Uterus (tissue), 4 donors: ENCODE data around the gene ARHGAP29. TPM values are rescaled to one million over a fixed set of nuclear protein-coding genes. Genes with fewer than 3 reads are reported as not detected.

ENCODE experiments used
- DNase-seq, 2 donors: peaks; one replicate each; pipeline ENCODE4 v3.0.0-alpha.2; 2019 to 2020
- H3K27ac ChIP-seq, 2 donors: fragments of 200-600 bp; sonication (generic); 1 replicate in 1 of 2; 2 replicates in 1 of 2; pipeline ENCODE4 v1.5.1; 2016 to 2018
- H3K27me3 ChIP-seq, 2 donors: fragments of 200-600 bp; sonication (generic); one replicate each; pipeline ENCODE4 v1.5.1; 2018 to 2019; ENCODE audit warnings: control low read depth in 1 of 2
- H3K36me3 ChIP-seq, 2 donors: fragments of 200-600 bp; sonication (generic); one replicate each; pipeline ENCODE4 v1.5.1; 2019; ENCODE audit warnings: control low read depth in 1 of 2
- H3K4me1 ChIP-seq, 2 donors: fragments of 200-600 bp; sonication (generic); one replicate each; pipeline ENCODE4 v1.5.1; 2018 to 2019; ENCODE audit warnings: control low read depth in 1 of 2
- H3K4me3 ChIP-seq, 2 donors: fragments of 200-600 bp; sonication (generic); 1 replicate in 1 of 2; 2 replicates in 1 of 2; pipeline ENCODE4 v1.5.1; 2018 to 2019; ENCODE audit warnings: mild to moderate bottlenecking in 1 of 2
- H3K9me3 ChIP-seq, 2 donors: fragments of 200-600 bp; sonication (generic); one replicate each; pipeline ENCODE4 v1.5.1; 2019; ENCODE audit warnings: control low read depth in 1 of 2
- CTCF ChIP-seq, 4 experiments: fragments of 200-600 bp in 2 of 4; fragments of 450-650 bp in 2 of 4; sonication (generic) in 2 of 4; IDR thresholded peaks; one replicate each; pipeline ENCODE4 v1.5.1; 2016 to 2019; ENCODE audit warnings: antibody characterized with exemption in 4 of 4, mild to moderate bottlenecking in 2 of 4, moderate library complexity in 1 of 4
- POLR2A ChIP-seq, 2 donors: fragments of 450-650 bp; IDR thresholded peaks; one replicate each; pipeline ENCODE4 v1.6.1; 2016; ENCODE audit warnings: antibody characterized with exemption in 2 of 2, mild to moderate bottlenecking in 1 of 2, moderate library complexity in 1 of 2
- intact Hi-C: fragments of 100-400 bp; cut with DNase I; formaldehyde crosslinking; loops from one replicate; pipeline ENCODE4 v1.15.1; 2023; ENCODE audit warnings: low total_unique reads
- total RNA-seq, 4 donors: library from RNA; depleted of rRNA in 3 of 4; stranded (reverse); fragments of >200 nt in 3 of 4; gene quantifications; one replicate each; pipeline versions ENCODE4 v1.1.0 to v1.2.4, GENCODE V29; 2014 to 2023
- donor health status: DM: yes; HTN: yes; CAD: no.

ARHGAP29 gene
- total RNA-seq, 4 donors from 2014 or later, result 20.0 to 67.3 (median 38.8) TPM

- H3K27me3 ChIP-seq, result peaks cover 3 to 21% of the 10 kb centered on the region in 2 donors
- peak overlapping the region; percentile 67 to 72 for H3K27ac ChIP-seq
- intact Hi-C loops, result loop anchor here (10.0 kb wide), 2 partner anchors 99 to 171 kb away; no protein-coding TSS in a partner anchor
- H3K4me1 ChIP-seq, result no peaks in the 10 kb centered on the region
- H3K36me3 ChIP-seq, result no peaks in the 10 kb centered on the region
- no peak for DNase-seq
- TF ChIP-seq CTCF (IDR thresholded peaks at IDR 0.05), result no peak
- H3K4me3 ChIP-seq, result peak overlapping the region; percentile 5 to 56
- no peaks in the 10 kb centered on the region for H3K9me3 ChIP-seq
Observed at GRCh38 chr1:94235189-94236012, 2.0 kb downstream of the ARHGAP29 start.

DNA sequence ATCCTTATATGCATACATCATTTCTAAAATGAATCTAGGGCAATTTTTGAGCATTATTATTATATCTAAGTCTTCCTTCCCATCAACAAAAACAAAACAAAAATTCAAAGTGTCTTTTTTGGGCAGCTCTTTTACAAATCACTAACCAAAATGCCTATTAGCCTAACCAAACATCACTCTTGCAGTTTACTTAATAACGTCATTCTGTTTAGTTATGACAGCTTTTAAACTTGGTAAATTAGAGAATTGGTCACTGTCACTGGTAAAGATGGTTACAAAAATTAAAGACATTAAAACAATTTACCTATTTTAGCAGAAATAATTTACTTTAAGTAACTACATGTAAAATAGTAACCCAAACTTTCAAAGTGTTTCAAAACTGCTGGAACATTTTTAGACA lies 2.8 kb downstream of the ARHGAP29 start:
- peaks cover 3 to 21% of the 10 kb centered on the region in 2 donors for H3K27me3 ChIP-seq
- no peaks in the 10 kb centered on the region for H3K4me1 ChIP-seq
- H3K27ac ChIP-seq, result peak overlapping the region in 1 of 2 donors; percentile 12
- intact Hi-C loops, result loop anchor here (10.0 kb wide), 2 partner anchors 100 to 170 kb away; no protein-coding TSS in a partner anchor
- TF ChIP-seq CTCF (IDR thresholded peaks at IDR 0.05) (no peak), POLR2A (IDR thresholded peaks at IDR 0.05) (no peak)
- no peaks in the 10 kb centered on the region for H3K9me3 ChIP-seq
- H3K4me3 ChIP-seq, result no peak overlapping the region
- H3K36me3 ChIP-seq, result no peaks in the 10 kb centered on the region
- DNase-seq, result no peak

GRCh38 chr1:94231746-94232145 lies 5.6 kb downstream of the ARHGAP29 start:
- Histone ChIP-seq H3K9me3 (no peaks in the 10 kb centered on the region), H3K4me1 (no peaks in the 10 kb centered on the region), H3K27ac (peak overlapping the region in 1 of 2 donors; percentile 8), H3K36me3 (no peaks in the 10 kb centered on the region), H3K4me3 (no peak overlapping the region), H3K27me3 (peaks cover 3 to 20% of the 10 kb centered on the region in 2 donors)
- TF ChIP-seq CTCF (IDR thresholded peaks at IDR 0.05), result no peak
- no peak for TF ChIP-seq POLR2A (IDR thresholded peaks at IDR 0.05)
- intact Hi-C loops, result loop anchor here (10.0 kb wide), 2 partner anchors 103 to 167 kb away; no protein-coding TSS in a partner anchor
- DNase-seq, result no peak

- Histone ChIP-seq H3K36me3 (no peaks in the 10 kb centered on the region), H3K9me3 (no peaks in the 10 kb centered on the region), H3K4me1 (no peaks in the 10 kb centered on the region), H3K4me3 (no peak overlapping the region), H3K27ac (no peak overlapping the region), H3K27me3 (peaks cover 3 to 14% of the 10 kb centered on the region in 2 donors)
- TF ChIP-seq POLR2A (IDR thresholded peaks at IDR 0.05) (no peak), CTCF (IDR thresholded peaks at IDR 0.05) (no peak)
- DNase-seq, result no peak
- intact Hi-C loops, result loop anchor here (10.0 kb wide), 2 partner anchors 104 to 166 kb away; no protein-coding TSS in a partner anchor
Observed at GRCh38 chr1:94230920-94231319, 6.5 kb downstream of the ARHGAP29 start.
